Esophagus squamous epithelium (tissue), 5 donors: ENCODE results near the gene MRPS23. TPM values are rescaled to one million over a fixed set of nuclear protein-coding genes. Genes with fewer than 3 reads are reported as not detected.

Experiments used
- DNase-seq: peaks from one replicate; lab custom pipeline; 2025; lab: John Stamatoyannopoulos, UW
- H3K27ac ChIP-seq, 4 donors: fragments of 200-600 bp; sonication (generic); one replicate each; pipeline ENCODE4 v1.5.1; 2016 to 2019; ENCODE audit warnings: mild to moderate bottlenecking in 1 of 4
- H3K27me3 ChIP-seq, 4 donors: fragments of 200-600 bp; sonication (generic); 1 replicate in 3 of 4; 2 replicates in 1 of 4; pipeline versions ENCODE4 v1.5.1 to v1.6.0; 2017 to 2021; ENCODE audit warnings: antibody characterized with exemption in 1 of 4
- H3K36me3 ChIP-seq, 3 donors: fragments of 200-600 bp; sonication (generic); one replicate each; pipeline ENCODE4 v1.5.1; 2016 to 2019
- H3K4me1 ChIP-seq, 3 donors: fragments of 200-600 bp; sonication (generic); one replicate each; pipeline ENCODE4 v1.5.1; 2017 to 2019
- H3K4me3 ChIP-seq, 4 donors: fragments of 200-600 bp; sonication (generic); 1 replicate in 3 of 4; 2 replicates in 1 of 4; pipeline ENCODE4 v1.5.1; 2016 to 2019; ENCODE audit warnings: mild to moderate bottlenecking in 2 of 4, moderate library complexity in 1 of 4
- H3K9me3 ChIP-seq, 3 donors: fragments of 200-600 bp; sonication (generic); one replicate each; pipeline ENCODE4 v1.5.1; 2016 to 2019
- CTCF ChIP-seq, 6 experiments: fragments of 450-650 bp in 4 of 6; fragments of 200-600 bp in 2 of 6; sonication (generic) in 2 of 6; IDR thresholded peaks; one replicate each; pipeline ENCODE4 v1.5.1; 2016 to 2019; ENCODE audit warnings: antibody characterized with exemption in 6 of 6, mild to moderate bottlenecking in 4 of 6, moderate library complexity in 4 of 6
- POLR2A ChIP-seq, 4 donors: fragments of 450-650 bp; IDR thresholded peaks; one replicate each; pipeline ENCODE4 v1.6.1; 2017; ENCODE audit warnings: antibody characterized with exemption in 4 of 4, mild to moderate bottlenecking in 4 of 4, moderate library complexity in 3 of 4
- WGBS, 2 donors: methylation state at CpG; one replicate each; pipeline ENCODE4 v1.1.5; 2018; 5-methylcytosine and 5-hydroxymethylcytosine counted together
- intact Hi-C: fragments of 100-400 bp; cut with DNase I; formaldehyde crosslinking; loops from one replicate; pipeline ENCODE4 v1.15.0; 2022
- total RNA-seq, 4 donors: library from RNA; depleted of rRNA; stranded (reverse); fragments of >200 nt; gene quantifications; one replicate each; pipeline ENCODE4 v1.1.0, GENCODE V29; 2016
- donor health status: DM: yes; HTN: yes; CAD: no.

MRPS23 gene
- total RNA-seq, 4 donors from 2014 or later, result 9.9 to 25.2 (median 20.8) TPM

- DNase-seq, result no peak
- H3K27me3 ChIP-seq, result no peaks in the 10 kb centered on the region
- TF ChIP-seq POLR2A (IDR thresholded peaks at IDR 0.05) (no peak), CTCF (IDR thresholded peaks at IDR 0.05) (no peak)
- H3K36me3 ChIP-seq, result no peaks in the 10 kb centered on the region
- peaks cover 17 to 58% (median 27%) of the 10 kb centered on the region in 3 donors for H3K4me1 ChIP-seq
- H3K9me3 ChIP-seq, result no peaks in the 10 kb centered on the region
- 78 to 85% methylated on average over 7 to 9 of the region's 10 CpGs for WGBS, 2 donors
- intact Hi-C loops, result loop anchor here (5.0 kb wide), 1 partner anchor 140 kb away; no protein-coding TSS in a partner anchor
- no peak overlapping the region for H3K4me3 ChIP-seq
- H3K27ac ChIP-seq, result no peak overlapping the region
Observed at GRCh38 chr17:57856792-57857620, 7.2 kb upstream of the MRPS23 start.

DNA sequence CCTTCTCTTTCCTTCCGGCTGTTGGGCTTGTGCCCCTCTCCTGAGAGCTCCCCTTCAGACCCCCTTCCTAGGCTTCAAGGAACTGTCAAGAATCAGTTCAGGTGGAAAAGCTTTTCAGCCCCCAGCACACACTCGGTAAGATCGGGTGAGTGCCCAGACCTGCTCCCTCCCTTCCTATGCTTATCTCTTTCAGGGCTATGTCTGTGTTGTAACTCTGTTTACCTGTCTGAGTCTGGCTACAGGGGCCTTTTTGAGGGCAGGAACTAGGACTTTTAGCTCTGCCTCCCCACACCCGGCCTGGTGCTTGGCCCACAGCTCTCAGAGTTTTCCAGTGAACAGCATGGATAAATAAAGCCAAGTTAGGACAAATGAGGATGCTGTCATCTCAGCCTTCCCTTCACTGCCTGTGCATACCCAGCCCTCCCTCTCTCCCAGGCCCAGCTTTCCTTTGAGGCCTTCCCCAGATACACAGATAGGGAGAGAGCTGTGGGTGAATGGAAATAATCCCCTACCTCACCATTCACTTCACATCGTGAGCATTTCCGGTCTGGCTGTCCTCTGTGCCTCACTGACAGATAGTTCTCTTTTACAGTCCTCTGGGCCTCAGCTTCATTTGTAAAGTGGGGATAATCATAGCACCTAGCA, 5.7 kb upstream of the MRPS23 start:
- Histone ChIP-seq H3K27me3 (no peaks in the 10 kb centered on the region), H3K27ac (peak overlapping the region; percentile 14 to 89 (median 54)), H3K9me3 (no peaks in the 10 kb centered on the region), H3K36me3 (no peaks in the 10 kb centered on the region), H3K4me1 (peaks cover 2 to 57% (median 24%) of the 10 kb centered on the region in 3 donors), H3K4me3 (no peak overlapping the region)
- no peak for DNase-seq
- intact Hi-C loops, result loop anchor here (5.0 kb wide), 1 partner anchor 142 kb away; no protein-coding TSS in a partner anchor
- 53 to 57% methylated on average over 6 of the region's 6 CpGs for WGBS, 2 donors
- TF ChIP-seq CTCF (IDR thresholded peaks at IDR 0.05) (no peak), POLR2A (IDR thresholded peaks at IDR 0.05) (no peak)

GRCh38 chr17:57853695-57854094, 3.9 kb upstream of the MRPS23 start:
- DNase-seq, result no peak
- WGBS, 2 donors, result 60 to 76% methylated on average over 7 to 8 of the region's 8 CpGs
- peaks cover 7 to 56% (median 30%) of the 10 kb centered on the region in 3 donors for H3K4me1 ChIP-seq
- H3K27ac ChIP-seq, result peak overlapping the region; percentile 9 to 92 (median 82)
- intact Hi-C loops, result no loop called here
- H3K27me3 ChIP-seq, result no peaks in the 10 kb centered on the region
- no peaks in the 10 kb centered on the region for H3K9me3 ChIP-seq
- no peak for TF ChIP-seq CTCF (IDR thresholded peaks at IDR 0.05)
- TF ChIP-seq POLR2A (IDR thresholded peaks at IDR 0.05), result no peak
- no peaks in the 10 kb centered on the region for H3K36me3 ChIP-seq
- H3K4me3 ChIP-seq, result no peak overlapping the region

- H3K9me3 ChIP-seq, result no peaks in the 10 kb centered on the region
- H3K27ac ChIP-seq, result peak overlapping the region in 3 of 4 donors; percentile 76 to 92 (median 89)
- 66 to 71% methylated on average over 6 of the region's 6 CpGs for WGBS, 2 donors
- intact Hi-C loops, result no loop called here
- no peaks in the 10 kb centered on the region for H3K27me3 ChIP-seq
- H3K4me1 ChIP-seq, result peaks cover 7 to 57% (median 29%) of the 10 kb centered on the region in 3 donors
- DNase-seq, result no peak
- no peak for TF ChIP-seq POLR2A (IDR thresholded peaks at IDR 0.05)
- TF ChIP-seq CTCF (IDR thresholded peaks at IDR 0.05), result no peak
- H3K4me3 ChIP-seq, result no peak overlapping the region
- peaks cover 0 to 7% (median 0%) of the 10 kb centered on the region in 3 donors for H3K36me3 ChIP-seq
Observed at GRCh38 chr17:57852955-57853328, 3.1 kb upstream of the MRPS23 start.
